NCI-H2171 treated with DMSO at 0.1 percent for 48 hours (cell line): ENCODE results near the gene RAB11FIP4.

Source experiments
- DNase-seq: peaks from one replicate; lab custom pipeline; 2025; lab: John Stamatoyannopoulos, UW

RAB11FIP4 gene

GRCh38 chr17:31570951-31571892 lies 179.7 kb downstream of the RAB11FIP4 start:
- no peak for DNase-seq

DNA sequence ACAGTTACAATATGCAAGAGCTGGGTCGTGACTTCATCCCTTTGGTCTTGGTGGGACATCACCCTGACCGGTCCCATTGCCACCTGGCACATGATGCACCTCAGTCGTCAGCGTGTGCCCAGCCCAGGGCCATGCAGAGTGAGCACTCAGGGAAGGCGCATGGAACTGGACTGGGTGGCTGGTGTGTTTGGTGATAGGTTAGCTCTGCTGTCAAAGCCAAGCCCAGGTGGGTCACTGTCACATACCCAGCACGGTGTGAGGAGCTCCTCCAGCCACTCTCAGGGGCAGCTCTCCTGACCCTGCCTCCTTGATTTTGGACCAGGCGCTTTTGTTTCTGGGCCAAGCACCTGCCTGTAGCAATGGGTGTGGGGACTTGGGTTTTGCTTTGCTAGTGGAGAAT lies 180.9 kb downstream of the RAB11FIP4 start:
- no peak for DNase-seq

GRCh38 chr17:31573047-31573446 lies 181.6 kb downstream of the RAB11FIP4 start:
- DNase-seq, result no peak

DNA sequence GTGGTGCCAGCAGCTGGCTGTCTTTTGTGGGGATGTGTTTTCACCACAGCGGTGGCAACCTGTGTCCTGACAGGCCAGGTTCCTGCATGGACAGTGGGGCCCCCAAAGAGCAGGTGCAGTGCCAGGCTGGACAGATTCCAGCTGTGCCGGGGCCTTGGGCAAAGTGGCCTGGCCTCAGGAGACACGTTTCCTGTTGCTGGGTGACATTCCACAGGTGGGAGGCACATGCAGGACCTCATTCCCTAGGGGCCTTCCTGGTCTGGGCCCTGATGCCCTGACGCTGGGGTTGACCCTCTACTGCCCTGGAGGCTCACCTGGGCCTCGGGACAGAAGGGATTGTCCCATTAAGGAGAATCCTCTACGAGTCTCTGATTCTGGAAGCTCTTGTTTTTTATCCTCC lies 182.4 kb downstream of the RAB11FIP4 start:
- DNase-seq, result no peak

DNA sequence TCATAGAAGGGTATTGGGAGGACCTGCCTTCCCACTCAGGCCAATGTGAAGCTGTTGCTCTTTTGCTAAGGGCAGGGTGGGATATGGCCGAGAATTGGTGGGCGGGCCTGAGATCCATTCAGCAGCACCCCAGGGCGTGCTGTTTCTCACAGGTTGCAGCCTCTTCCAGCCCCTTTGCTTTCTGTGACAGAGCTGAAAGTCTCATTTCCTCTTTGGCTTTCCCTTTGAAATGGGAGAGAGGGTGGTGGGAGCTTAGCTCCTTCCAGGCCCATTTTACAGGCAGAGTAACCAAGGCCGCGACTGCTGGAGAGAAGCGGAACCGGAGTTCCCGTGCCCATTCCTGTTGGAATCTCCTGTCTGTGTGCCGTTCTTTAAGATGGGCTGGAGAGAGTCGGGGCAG lies 183.0 kb downstream of the RAB11FIP4 start:
- DNase-seq, result no peak

- no peak for DNase-seq
Measured at GRCh38 chr17:31575043-31575442, 183.6 kb downstream of the RAB11FIP4 start.

DNA sequence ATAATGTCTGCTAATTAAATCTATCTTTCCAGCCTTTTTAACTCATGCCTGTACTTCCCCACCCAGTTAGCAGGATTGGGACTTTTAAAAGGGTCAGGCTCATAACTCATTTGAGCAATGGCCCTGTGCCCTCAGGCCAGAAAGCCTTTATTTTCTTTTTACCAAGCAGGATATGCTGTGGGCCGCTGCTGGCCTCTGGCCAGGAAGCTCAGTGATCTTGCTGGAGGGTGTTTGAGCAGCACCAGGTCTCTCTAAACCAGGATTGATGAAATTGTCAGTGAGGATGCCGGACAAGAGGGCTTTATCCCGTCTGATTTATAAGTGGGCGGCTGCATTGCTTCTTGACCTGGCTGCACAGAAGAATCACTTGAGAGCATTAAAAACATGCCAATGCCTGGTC lies 187.8 kb downstream of the RAB11FIP4 start:
- no peak for DNase-seq

DNA sequence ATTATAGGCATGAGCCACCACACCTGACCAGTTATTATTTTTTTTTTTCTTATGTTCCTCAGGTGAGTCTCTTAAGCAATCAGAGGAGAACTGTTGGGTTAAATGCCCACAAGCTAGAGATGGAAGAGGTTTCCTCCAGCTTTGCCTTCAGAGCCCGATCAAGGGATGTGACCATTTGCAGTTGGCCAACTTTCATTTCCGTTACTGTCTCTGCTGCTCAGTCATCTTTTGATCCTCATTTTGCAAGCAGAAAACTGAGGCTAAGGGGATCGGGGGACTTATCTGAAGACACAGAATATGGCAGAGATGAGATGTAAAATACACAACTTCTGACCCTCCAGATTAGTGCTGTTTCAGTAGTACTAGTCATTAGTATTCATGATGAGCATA lies 188.8 kb downstream of the RAB11FIP4 start:
- no peak for DNase-seq

DNA sequence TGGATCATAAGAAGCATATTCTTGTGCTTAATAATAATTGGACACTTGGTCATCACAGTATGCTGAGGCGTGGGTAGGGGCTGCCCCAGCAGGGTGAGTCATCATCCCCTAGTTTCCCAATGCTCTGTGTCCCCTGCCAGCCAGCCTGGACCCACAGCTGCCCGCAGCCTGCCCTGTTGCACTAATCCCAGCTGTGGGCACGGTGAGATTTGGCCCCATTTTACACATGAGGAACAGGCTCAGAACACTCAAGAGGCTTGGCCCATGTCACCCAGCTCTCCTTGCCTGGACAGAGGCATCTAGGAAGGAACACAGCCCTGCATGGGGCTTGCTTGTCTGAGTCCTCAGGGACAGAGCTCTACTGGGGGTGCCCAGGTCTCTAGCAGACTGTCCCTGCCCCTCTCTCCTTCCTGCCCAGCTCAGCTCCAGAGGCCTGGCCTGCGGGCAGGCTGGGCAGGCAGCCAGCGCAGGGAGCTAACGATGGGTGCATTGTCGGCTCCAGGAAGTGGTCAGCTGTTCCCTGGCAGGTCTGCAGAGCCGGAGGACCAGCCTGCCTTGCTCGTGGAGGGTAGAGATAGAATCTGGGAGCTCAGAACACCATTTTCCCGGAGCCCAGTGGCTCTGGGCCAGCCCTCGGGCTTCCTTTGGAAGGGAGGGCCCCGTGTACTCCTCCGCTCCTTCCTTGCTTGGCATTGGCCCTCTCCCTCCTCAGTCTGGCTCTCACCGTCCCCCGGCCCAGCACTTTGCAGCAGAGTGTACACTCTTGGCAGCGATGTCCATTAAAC lies 189.4 kb downstream of the RAB11FIP4 start:
- no peak for DNase-seq

DNA sequence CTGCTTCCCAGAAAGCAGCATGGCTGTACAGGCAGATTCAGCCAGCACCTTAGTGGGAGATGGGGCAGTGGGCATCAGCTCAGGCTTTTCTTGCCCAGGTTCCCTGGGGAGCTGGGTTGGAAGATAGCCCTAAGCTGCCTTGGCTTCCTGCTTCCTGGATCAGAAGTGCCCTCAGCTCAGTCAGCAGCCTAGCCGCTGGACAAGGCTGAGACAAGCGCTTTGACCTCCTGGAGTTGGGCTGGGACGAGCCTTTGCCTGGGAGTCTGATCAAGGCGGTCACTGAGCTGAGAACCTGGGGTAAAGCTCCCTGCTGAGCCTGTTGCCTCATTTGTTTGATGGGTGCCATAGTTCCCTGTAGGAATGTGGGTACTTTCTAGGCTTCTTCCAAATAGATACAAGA lies 190.0 kb downstream of the RAB11FIP4 start:
- DNase-seq, result no peak

GRCh38 chr17:31582151-31582907 lies 190.9 kb downstream of the RAB11FIP4 start:
- DNase-seq, result no peak

- no peak for DNase-seq
Measured at GRCh38 chr17:31583772-31584356, 192.4 kb downstream of the RAB11FIP4 start.

GRCh38 chr17:31584438-31585279 lies 193.2 kb downstream of the RAB11FIP4 start:
- DNase-seq, result no peak

DNA sequence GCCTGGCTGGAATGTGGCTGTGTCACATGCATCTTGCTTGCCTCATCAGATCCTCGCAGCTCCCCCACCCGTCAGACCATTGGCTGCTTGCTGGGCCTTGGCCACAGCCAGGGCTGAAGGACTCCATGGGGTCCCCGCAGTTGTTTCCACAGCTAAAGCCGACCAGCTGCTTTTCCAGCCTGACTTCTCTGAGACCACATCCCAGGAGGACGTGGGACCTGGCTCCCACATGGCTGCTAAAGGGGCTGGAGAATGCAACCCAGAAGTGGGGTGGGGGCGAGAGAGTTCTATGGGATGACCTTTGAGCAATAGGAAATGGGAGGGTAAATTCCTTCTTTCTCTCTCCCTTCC lies 193.8 kb downstream of the RAB11FIP4 start:
- no peak for DNase-seq

DNA sequence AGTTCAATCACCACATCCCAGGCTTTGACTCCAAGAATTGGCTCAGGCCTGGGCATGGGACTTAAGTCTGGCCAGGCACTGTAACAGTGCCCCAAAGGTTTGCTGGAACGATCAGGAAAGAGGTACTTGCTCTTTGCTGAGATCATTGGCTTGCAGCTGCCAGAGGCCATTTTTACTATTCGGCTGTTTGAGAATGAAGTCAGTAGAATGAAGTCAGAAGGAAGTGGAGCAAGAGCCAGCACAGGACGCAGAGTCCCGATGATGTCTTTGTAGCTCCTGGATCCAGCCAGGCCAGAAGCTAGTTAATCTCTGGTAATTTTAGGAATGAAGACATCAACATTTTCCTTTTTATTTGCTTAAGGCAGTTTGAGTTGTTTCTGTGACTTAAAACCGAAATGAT lies 195.5 kb downstream of the RAB11FIP4 start:
- DNase-seq, result peak; percentile 9

DNA sequence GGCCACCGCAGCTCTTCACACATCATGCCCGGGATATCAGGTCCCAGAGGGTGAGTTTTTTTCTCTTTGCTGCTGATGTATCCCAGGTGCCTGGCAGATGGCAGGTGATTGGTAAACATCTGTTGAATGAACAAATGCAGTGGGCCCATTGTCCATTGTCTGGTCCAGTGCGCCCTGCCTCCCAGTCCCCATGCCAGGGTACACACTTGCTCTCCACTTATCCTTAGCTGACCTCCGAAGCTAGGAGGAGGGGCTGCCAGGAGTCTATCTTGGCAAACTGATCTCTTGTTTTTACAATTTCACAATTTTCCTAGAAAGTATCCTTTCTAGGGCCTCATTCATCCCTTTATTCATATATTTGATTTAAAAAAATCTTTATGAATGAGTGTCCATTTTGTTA lies 196.0 kb downstream of the RAB11FIP4 start:
- peak; percentile 72 for DNase-seq
